ENCODE results near the gene CCDC30.

GRCh38 chr1:42618866-42619265, 155.8 kb downstream of the CCDC30 start:
- TF ChIP-seq CTCF (IDR thresholded peaks at IDR 0.05) (no peak), POLR2A (IDR thresholded peaks at IDR 0.05) (no peak)

All from thyroid gland (tissue), 4 donors.